ENCODE measurements around the gene NKIRAS1.
"Not testable (repeated sequence)": the region's sequence is repeated elsewhere in the genome, so short reads cannot be mapped to it uniquely, and the experiment has no call there.

The NKIRAS1 gene

GRCh38 chr3:23895181-23895580, 21.6 kb downstream of the NKIRAS1 start:
- no peak for DNase-seq

GRCh38 chr3:23894254-23895061, 22.3 kb downstream of the NKIRAS1 start:
- DNase-seq: no peak

GRCh38 chr3:23889950-23890349, 26.8 kb downstream of the NKIRAS1 start:
- DNase-seq: no peak

GRCh38 chr3:23889386-23889785, 27.4 kb downstream of the NKIRAS1 start:
- DNase-seq: no peak

GRCh38 chr3:23888617-23889228, 28.1 kb downstream of the NKIRAS1 start:
- no peak for DNase-seq

- DNase-seq: no peak
These were observed 30.5 kb downstream of the NKIRAS1 start for GRCh38 chr3:23886311-23886710.

- no peak for DNase-seq
These were observed 31.6 kb downstream of the NKIRAS1 start for GRCh38 chr3:23885210-23885609.

- DNase-seq: no peak
These were observed 32.3 kb downstream of the NKIRAS1 start for GRCh38 chr3:23884481-23884880.

GRCh38 chr3:23882487-23882918, 34.3 kb downstream of the NKIRAS1 start:
- DNase-seq: no peak

- DNase-seq: not testable (repeated sequence)
These were observed 34.8 kb downstream of the NKIRAS1 start for GRCh38 chr3:23881993-23882392.

- DNase-seq: no peak
These were observed 36.0 kb downstream of the NKIRAS1 start for GRCh38 chr3:23880703-23881339.

- no peak for DNase-seq
These were observed 37.3 kb downstream of the NKIRAS1 start for GRCh38 chr3:23879485-23879884.

GRCh38 chr3:23877329-23877980, 39.3 kb downstream of the NKIRAS1 start:
- DNase-seq: no peak

GRCh38 chr3:23876923-23877322, 39.9 kb downstream of the NKIRAS1 start:
- no peak for DNase-seq

- no peak for DNase-seq
These were observed 41.6 kb downstream of the NKIRAS1 start for GRCh38 chr3:23875113-23875725.

GRCh38 chr3:23874359-23875112, 42.3 kb downstream of the NKIRAS1 start:
- DNase-seq: no peak

GRCh38 chr3:23873941-23874340, 42.8 kb downstream of the NKIRAS1 start:
- DNase-seq: no peak

- DNase-seq: no peak
These were observed 44.5 kb downstream of the NKIRAS1 start for GRCh38 chr3:23872330-23872729.

- not testable (repeated sequence) for DNase-seq
These were observed 45.4 kb downstream of the NKIRAS1 start for GRCh38 chr3:23871361-23871760.

- DNase-seq: not testable (repeated sequence)
These were observed 46.1 kb downstream of the NKIRAS1 start for GRCh38 chr3:23870663-23871043.

- DNase-seq: no peak
These were observed 46.7 kb downstream of the NKIRAS1 start for GRCh38 chr3:23869977-23870662.

GRCh38 chr3:23867838-23868237, 49.0 kb downstream of the NKIRAS1 start:
- DNase-seq: no peak

Data from stimulated activated CD4-positive, alpha-beta T cell treated with anti-CD3 and anti-CD28 coated beads, Interleukin-2, amount 100 ng/mL, for 24 hours (primary cell).